ENCODE results near the gene KLHL13. TPM values are rescaled to one million over a fixed set of nuclear protein-coding genes. Genes with fewer than 3 reads are reported as not detected.
"Not testable (repeated sequence)": the region's sequence is repeated elsewhere in the genome, so short reads cannot be mapped to it uniquely, and the experiment has no call there.

KLHL13 gene
- total RNA-seq, 1 donor from 2014 or later = 5.7 TPM

DNA sequence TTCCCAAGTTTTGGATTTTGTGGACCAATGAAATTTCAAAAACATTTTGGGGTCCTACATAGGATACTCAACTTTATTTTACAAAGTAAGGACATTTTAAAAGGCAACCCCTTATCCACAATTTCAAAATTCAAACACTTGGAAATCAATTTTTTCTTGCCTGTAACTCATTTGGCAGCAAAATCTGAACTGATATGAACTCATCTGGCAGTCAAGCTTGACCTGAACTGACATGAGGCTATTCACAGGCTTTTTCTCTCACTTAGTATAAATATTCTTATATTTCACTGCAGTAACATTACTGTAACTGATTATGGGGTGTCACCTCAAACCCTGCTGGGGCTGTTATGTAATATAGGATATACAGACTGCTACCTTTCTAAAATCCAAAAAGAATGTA lies 116.1 kb downstream of the KLHL13 start:
- DNase-seq = no peak
- intact Hi-C loops (cut with micrococcal nuclease) = no loop called here
- no peak for ATAC-seq

DNA sequence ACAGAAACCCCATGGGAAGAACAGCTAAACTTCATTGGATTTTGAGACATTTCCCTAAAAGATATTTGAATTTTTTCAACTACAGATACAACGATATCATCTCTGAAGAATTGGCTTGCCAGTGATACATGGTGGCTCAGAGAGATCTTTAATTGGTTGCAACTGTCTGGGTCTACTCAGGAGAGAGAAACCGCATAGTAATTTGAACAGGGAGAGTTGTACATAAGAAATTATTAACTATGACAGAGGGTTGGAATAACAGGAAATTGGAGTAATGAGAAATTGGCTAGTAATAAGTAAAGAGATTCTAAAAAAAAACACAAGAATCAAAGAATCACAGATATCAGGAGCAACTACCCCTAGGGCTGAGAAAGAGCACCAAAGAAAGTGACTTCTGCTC lies 118.4 kb downstream of the KLHL13 start:
- intact Hi-C loops (cut with micrococcal nuclease) = no loop called here
- ATAC-seq = no peak

DNA sequence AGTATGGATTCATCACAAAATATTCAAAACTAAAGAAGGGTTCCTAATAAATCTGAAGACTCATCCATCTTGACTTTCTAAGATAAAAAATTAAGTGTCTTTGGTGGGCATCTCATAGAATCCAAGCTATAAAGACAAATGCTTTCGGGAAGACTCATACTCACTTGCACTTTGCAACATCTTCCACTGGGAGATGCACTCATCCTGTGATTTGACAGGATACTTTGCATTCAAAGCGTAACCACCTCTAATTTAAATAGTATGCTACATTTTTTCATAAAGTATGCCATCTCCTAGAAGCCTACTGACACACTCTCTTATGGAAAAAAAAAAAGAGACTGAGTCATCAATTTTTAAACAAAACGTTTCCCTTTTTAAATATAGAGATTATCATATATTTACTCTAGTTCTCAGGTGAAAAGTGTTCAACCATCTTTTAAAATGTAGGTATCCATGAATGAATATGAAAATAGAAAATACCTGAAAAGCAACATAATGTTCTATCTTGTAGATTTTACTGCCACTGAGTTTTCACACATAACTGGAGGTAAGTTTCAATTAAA lies 119.6 kb downstream of the KLHL13 start:
- ATAC-seq (no peak), DNase-seq (no peak)
- intact Hi-C loops (cut with micrococcal nuclease) = no loop called here

More for the DNA sequence above, 118.4 kb downstream of the KLHL13 start:
- no peak for DNase-seq

DNA sequence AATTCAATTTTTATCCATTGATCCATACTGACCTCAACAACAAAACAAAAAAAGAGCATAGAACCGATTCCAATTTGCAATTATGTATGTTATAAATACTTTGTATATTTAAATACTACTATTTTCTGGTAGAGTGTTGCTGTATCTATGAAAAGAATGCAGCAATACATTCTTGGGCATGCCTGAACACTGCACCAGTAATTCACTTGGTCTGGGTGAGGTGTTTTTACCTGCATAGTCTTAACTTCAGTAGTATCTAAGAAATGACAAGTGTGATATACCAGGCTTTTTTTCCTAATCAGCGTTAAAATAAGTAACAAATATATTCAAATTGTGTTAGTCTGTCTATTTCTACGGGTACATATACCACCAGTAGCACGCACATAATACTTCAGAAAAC lies 120.2 kb downstream of the KLHL13 start:
- intact Hi-C loops (cut with micrococcal nuclease) = no loop called here
- DNase-seq = no peak
- ATAC-seq = no peak

DNA sequence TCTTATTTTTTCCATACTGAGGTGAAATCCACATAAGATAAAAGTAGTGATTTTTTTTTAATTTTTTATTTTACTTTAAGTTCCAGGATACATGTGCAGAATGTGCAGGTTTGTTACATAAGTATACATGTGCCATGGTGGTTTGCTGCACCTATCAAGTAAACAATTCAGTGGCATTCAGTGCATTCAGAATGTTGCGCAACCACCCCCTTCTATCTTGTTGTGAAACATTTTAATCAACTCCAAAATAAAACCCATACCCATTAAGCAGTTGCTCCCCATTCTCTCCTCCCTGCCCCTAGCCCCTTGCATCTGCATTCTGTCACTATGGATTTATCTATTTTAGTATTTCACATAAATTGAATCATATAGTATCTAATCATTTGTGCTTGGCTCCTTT lies 121.2 kb downstream of the KLHL13 start:
- no peak for DNase-seq
- ATAC-seq = no peak
- intact Hi-C loops (cut with micrococcal nuclease) = no loop called here

DNA sequence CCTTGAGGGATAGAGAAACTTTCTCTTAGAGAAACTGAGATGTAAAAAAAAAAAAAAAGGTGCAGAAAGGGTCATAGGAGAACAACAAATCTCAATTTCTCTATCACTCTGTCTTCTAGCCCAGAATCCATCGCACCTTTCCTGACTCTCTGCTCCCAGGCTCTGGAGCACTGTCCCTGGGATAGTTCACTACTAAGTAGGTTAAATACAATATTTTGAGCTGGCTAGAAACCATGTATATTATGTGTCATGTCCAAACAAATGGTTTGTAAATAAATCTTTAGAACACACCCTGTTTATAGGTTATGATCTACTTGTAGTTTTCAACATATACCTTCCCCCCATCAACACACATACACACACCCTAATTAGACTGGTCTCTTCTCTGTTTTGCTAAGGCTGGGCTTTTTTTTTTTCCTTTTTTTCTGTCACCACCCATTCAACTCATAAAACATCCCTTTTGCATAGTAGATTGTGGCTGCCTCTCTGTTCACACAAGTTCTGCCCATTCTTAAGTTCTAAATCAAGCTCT lies 124.4 kb downstream of the KLHL13 start:
- ATAC-seq (no peak), DNase-seq (no peak)
- intact Hi-C loops (cut with micrococcal nuclease) = no loop called here

DNA sequence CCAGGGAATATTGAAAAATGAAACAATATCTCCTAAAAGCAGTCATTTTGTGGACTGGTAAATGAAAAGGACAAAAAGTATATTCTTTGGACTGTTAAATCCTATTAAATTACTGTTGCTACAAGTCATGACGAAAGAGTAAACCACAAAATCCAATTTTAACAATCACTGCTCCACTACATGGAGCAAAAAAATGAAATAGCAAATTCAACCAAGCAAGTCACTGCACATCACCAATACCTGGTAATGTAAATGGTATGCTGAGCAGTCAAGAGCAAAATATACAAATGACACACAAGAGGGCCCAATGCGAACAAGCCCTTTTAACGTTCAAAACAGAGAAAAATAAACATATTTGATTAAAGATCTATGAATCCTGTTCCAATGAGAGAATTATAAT lies 126.2 kb downstream of the KLHL13 start:
- ATAC-seq (no peak), DNase-seq (no peak)
- intact Hi-C loops (cut with micrococcal nuclease) = no loop called here

DNA sequence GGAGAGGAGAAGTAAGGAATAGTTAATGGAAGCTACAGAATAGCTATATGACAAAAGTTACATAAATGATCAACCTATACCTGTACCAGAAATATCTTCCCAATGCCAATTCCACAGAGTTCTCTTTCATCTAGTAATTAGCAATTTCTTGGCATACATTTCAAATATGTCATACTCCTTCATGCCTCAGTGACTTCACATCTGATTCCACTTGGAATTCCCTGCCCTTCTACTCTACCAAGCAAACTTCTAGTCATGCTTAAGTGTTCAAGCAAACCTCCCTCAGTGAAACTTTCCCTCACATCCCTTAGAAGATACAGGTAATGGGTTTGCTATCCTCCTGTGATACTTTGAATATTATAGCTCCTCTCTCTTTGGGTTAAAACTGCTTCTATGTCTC lies 127.1 kb downstream of the KLHL13 start:
- DNase-seq (no peak), ATAC-seq (no peak)

DNA sequence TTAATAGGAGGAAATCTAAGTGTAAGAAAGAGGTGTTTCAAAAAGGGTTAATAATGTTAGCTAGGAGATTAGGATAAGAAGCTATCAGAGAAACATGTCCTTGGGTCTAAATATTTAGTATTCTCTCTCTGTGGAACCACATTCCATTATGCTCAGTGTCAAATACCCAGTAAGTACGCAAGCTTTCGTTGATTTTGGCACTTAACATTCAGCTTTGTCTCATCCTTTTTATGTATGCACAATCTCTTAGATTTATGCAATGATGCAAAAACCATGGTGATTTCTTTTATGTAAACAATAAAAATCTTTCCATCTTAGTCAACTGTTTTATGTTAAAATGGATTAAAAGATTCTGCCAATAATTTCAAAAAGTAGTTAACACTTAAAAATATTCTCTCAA lies 129.2 kb downstream of the KLHL13 start:
- ATAC-seq = no peak
- intact Hi-C loops (cut with micrococcal nuclease) = no loop called here
- no peak for DNase-seq

More for the DNA sequence above, 127.1 kb downstream of the KLHL13 start:
- intact Hi-C loops (cut with micrococcal nuclease) = no loop called here

DNA sequence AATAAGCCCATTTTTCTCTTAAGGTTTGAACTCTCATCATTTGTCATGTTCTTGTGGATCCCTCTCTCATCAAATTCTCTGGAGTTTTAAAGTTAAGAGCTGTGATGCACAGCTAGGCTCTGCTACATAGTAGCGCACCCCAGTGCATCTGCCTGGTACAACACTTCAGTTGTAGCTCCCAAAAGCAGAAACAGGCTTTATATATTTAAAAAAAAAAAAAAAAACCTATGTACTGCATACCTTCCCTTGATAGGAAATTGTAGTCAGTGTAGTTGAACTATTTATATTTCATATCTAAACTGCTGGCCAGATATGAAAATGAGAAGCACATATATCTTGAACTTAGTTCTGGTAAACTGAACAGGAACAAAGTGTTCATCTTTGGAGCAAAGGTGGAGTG lies 131.4 kb downstream of the KLHL13 start:
- DNase-seq = peak; percentile 20
- peak; percentile 41 for ATAC-seq
- intact Hi-C loops (cut with micrococcal nuclease) = no loop called here

DNA sequence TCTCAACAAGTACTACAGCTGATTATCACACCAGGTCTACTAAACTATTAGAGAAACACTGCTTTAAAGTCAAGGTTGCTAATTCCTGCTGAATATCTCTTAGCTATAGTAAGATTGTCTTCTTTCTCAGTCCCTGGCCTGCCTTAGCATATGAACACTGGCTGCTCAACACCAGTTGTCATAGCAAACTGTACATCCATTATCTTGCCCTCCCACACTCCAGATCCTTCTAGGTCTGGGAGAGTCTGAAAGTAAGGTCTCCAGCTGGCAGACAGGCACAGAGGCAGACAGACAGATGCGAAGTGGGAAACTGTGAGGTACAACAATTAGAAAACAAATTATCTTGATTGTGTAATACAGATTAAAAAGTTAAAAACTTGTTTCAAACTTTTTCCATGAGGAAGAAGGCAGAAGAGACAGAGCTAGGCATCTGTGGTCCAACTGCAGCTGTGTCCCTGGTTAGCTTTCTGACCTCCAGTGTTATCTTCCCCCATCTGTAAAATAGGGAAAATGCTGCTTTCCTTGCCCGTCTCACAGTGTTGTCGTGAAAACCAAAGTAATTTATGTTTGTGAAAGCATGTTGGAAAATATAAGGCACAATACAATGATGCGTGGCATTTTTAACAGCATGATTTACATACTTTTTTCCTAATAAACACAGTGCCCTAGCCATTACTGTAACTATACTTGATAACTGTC lies 133.8 kb downstream of the KLHL13 start:
- intact Hi-C loops (cut with micrococcal nuclease) = no loop called here
- DNase-seq (no peak), ATAC-seq (peak; percentile 46)

DNA sequence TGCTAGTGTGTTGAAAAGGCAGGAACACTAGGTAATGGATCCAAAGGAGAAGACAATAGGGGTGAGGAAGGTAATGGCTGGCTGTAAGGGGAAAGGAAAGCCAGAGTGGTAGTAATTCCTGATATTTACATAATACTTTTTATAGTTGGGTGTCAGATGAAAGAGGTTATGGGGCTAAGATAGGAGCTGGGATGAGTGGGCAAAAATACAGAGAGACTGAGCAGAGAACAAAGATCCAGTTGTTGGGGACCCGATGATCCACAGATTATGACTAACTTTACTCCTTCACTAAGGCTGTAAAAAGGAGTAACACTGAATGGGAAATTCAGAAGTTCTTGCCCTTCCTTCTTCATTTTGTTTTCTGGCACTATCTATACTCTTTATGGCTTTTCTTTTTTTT lies 138.2 kb downstream of the KLHL13 start:
- intact Hi-C loops (cut with micrococcal nuclease) = no loop called here
- DNase-seq = no peak
- no peak for ATAC-seq

DNA sequence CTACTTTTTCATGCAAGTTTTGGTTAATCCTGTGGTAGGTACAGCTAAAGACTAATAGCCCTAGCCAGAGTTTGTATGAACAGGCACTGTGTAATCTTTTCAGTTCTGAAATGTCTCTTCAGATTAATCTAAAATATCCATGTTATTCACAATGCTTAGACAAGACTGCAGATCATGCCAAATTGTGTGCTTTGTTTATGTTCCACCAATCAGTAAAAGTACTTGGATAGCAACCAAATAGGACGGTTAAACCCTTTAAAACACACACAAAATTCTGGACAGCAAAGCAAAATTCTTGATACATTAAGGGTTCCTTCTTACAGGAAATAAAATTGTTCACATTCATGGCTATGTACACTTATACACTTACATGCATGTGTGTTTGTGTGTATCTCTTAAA lies 139.1 kb downstream of the KLHL13 start:
- intact Hi-C loops (cut with micrococcal nuclease) = no loop called here

DNA sequence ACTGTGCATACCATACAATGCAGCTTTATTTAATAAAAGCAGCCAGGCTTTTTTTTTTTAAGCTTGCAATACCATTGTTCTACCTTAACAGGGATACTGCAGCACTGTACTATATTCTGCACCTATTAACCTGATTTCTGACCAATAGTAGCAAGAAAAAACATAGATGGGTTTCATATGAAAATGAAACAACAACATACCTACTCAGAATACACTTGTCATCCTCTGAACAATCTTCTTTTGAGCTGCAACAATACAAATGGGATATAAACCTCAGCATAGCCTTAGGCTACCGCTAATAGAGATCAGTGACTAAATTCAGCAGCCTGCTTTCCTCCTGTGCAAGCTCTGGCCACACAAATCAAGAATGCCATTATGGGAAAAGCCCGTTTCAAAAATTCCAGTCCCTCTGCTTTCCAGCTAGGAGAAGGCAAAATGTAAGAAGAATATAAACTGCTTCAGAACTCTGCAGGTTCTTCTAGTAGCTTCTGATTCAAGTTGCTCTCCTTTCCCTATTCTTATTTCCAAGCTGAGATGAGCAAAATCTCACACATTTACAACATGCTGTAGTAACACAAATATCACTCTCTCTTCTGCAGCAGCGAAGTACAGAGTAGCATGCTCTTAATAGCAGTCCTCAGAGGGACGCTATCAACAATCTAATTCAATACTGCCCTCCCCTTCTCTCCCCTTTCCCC lies 143.4 kb downstream of the KLHL13 start:
- DNase-seq = no peak
- intact Hi-C loops (cut with micrococcal nuclease) = no loop called here
- peak; percentile 45 for ATAC-seq

More for the DNA sequence above, 139.1 kb downstream of the KLHL13 start:
- ATAC-seq (no peak), DNase-seq (no peak)

DNA sequence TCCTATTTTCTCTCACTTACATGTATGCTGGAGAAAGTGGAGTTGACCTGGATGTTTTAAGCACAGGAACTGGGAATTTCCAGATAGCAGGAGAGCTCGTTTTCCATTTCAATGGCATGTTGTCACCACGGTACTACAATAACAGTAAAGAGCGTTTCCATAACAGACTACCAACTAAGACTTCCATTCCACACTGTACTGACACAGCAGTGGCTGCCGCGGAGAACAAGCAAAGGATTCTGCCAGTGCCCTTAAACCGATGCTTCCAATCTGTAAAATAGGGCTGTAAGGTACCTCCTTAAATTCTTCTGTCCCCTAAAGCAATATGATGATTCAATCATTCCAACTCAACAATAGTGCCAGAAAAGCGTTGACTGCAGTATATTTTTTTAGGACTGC lies 143.9 kb downstream of the KLHL13 start:
- DNase-seq = peak; percentile 25
- ATAC-seq = peak; percentile 89
- intact Hi-C loops (cut with micrococcal nuclease) = no loop called here

DNA sequence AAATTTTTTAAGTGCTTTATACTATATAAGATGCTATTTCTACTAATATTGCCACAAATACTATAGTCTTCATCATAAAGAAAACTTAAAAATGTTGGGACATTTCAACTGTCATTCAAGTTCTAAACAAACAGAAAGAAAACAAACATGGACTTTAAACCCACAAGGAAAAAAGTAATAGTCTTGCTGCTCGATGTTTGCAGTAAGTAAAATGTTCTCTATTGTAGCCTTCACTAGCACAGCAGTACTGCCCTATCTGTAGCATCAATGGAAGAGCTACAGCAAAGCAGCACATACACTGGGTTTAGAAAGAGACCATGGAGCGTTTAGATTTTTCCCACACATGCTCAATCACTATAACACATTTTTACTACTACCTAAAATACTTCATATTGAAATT lies 146.8 kb downstream of the KLHL13 start:
- intact Hi-C loops (cut with micrococcal nuclease) = no loop called here
- ATAC-seq = no peak
- DNase-seq = no peak

DNA sequence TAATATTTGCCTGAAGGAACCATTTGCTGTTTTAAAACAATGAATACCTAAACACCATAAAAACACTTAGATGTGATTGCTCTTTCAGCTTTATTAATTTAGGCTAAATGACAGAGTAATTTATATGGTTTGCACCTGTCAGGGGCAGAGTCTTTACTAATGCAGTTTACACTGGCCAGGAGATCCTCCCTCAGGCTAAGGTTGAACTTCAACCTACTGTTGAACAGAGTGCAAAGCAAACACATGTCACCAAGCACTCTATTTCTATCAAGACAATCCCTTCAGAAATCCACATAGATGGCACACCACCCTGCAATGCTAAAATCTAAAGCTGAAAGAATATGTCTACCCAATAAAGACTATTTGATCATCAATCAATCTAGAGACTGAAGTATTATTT lies 147.3 kb downstream of the KLHL13 start:
- intact Hi-C loops (cut with micrococcal nuclease) = no loop called here
- ATAC-seq = no peak
- no peak for DNase-seq

DNA sequence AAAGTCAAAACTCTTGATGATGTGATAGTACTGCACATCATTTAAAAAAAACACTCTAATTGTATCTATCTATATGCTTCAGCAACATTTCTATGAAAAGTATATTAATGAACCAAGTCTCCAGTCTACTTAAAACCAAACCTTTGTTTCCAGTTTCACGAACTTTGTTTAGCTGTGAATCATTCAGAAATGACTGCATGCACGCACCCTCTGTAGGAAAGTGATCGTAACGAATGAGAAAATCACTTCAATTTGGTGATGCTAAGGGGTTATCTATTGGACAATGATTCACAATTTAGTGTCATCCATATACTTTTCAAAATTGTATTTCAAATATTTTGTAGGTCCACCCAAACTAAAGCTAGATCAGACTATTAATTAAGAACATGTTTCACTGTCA lies 157.6 kb downstream of the KLHL13 start:
- ATAC-seq (no peak), DNase-seq (no peak)
- intact Hi-C loops (cut with micrococcal nuclease) = no loop called here

DNA sequence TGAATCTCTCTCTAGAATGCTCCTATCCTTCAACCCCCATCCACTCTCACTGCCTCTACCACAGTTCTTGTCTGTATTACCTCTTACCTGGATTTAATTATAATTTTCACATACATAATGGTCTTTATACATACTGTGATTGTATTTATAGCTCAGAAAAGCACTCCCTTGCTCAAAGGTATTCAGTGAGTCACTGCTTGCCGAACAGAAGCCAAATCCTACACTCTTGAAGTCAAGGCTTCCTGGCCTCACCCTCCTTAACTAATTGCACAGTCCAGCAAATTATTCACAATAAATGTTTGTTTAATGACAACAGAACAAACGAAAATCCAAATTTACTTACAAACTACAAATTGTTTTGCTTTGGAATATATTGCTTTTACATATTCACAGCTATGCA lies 159.5 kb downstream of the KLHL13 start:
- intact Hi-C loops (cut with micrococcal nuclease) = no loop called here
- ATAC-seq = no peak
- no peak for DNase-seq

DNA sequence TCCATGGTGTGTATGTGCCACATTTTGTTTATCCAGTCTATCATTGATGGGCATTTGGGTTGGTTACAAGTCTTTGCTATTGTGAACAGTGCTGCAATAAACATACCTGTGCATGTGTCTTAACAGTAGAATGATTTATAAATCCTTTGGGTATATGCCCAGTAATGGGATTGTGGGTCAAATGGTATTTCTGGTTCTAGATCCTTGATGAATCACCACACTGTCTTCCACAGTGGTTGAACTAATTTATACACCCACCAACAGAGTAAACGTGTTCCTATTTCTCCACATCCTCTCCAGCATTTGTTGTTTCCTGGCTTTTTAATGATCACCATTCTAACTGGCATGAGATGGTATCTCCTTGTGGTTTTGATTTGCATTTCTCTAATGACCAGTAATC lies 177.3 kb downstream of the KLHL13 start:
- DNase-seq; ATAC-seq; intact Hi-C loops (cut with micrococcal nuclease): not testable (repeated sequence)

DNA sequence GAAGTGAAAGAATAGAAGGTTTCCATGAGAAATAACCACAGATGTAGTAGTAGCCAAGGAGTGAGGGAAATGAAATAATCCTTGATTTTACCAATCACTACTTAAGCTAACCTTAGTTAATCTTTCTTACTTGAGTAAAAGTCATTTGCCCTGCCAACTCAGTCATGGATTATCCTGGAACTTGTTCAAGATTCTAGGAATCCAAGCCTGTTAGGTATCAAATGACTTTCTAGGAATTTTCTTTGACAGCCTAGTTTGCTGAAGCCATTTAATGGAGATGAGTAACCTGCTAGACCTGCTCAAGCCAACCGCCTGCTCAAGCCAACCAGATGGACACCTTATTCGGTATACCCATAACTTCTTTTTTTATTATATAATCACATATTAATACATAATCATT lies 180.5 kb downstream of the KLHL13 start:
- intact Hi-C loops (cut with micrococcal nuclease) = no loop called here
- DNase-seq = no peak
- ATAC-seq = no peak

Data from left ventricle myocardium superior (tissue), 1 donor.